ENCODE measurements around the gene STPG2. TPM values are rescaled to one million over a fixed set of nuclear protein-coding genes. Genes with fewer than 3 reads are reported as not detected.

Gene STPG2
- total and polyA plus RNA-seq, 12 donors, result 0.04 to 0.58 (median 0.36) TPM

- intact Hi-C loops (cut with DNase I), result no loop called here
- Histone ChIP-seq H3K27ac (no peak overlapping the region), H3K36me3 (no peaks in the 10 kb centered on the region), H3K27me3 (no peaks in the 10 kb centered on the region), H3K9me3 (peaks cover 0 to 39% (median 0%) of the 10 kb centered on the region in 11 donors), H3K4me1 (no peaks in the 10 kb centered on the region), H3K4me3 (no peak overlapping the region)
- TF ChIP-seq, protein P1, sequence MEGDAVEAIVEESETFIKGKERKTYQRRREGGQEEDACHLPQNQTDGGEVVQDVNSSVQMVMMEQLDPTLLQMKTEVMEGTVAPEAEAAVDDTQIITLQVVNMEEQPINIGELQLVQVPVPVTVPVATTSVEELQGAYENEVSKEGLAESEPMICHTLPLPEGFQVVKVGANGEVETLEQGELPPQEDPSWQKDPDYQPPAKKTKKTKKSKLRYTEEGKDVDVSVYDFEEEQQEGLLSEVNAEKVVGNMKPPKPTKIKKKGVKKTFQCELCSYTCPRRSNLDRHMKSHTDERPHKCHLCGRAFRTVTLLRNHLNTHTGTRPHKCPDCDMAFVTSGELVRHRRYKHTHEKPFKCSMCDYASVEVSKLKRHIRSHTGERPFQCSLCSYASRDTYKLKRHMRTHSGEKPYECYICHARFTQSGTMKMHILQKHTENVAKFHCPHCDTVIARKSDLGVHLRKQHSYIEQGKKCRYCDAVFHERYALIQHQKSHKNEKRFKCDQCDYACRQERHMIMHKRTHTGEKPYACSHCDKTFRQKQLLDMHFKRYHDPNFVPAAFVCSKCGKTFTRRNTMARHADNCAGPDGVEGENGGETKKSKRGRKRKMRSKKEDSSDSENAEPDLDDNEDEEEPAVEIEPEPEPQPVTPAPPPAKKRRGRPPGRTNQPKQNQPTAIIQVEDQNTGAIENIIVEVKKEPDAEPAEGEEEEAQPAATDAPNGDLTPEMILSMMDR (IDR thresholded peaks at IDR 0.05), result no peak
- DNase-seq, result no peak
- WGBS, 2 donors, result 50 to 67% methylated on average over 2 of the region's 2 CpGs
- ATAC-seq, result no peak
Measured at GRCh38 chr4:98027827-98028226, 115.4 kb downstream of the STPG2 start.

GRCh38 chr4:98026362-98026761, 116.9 kb downstream of the STPG2 start:
- WGBS, 2 donors, result 82 to 86% methylated on average over 3 of the region's 3 CpGs
- Histone ChIP-seq H3K36me3 (no peaks in the 10 kb centered on the region), H3K27ac (no peak overlapping the region), H3K9me3 (peaks cover 0 to 30% (median 0%) of the 10 kb centered on the region in 11 donors), H3K4me1 (no peaks in the 10 kb centered on the region), H3K27me3 (no peaks in the 10 kb centered on the region), H3K4me3 (no peak overlapping the region)
- no peak for DNase-seq
- intact Hi-C loops (cut with DNase I), result no loop called here
- no peak for ATAC-seq
- TF ChIP-seq, protein P1 (IDR thresholded peaks at IDR 0.05), result no peak

DNA sequence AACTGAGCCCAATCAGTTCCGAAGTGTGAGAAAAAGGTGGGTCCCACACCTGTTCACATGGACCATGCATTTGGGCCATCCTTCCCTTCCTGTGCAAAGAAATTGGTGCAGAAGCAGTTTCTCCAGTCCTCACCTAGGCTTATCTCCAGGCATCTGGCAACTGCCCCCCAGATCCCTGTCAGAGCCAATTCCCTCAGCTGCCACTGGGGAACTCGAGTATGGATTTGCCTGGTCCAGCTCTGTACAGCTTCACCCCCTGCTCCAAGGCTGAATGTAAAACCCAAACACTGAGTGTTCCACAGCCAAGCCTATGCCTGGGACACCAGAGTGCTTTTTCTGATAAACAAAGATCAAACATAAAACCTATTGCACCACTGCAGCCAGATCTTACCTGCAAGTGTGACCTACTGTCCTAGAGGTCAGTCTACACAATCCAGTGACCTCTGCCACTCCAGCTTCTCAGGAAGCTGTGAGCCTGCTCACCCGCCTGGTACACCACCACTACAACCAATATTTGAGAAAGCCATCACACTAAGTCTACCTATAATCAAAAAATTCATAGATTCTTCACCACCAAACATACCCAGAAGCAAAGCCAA, 136.4 kb downstream of the STPG2 start:
- ATAC-seq, result no peak

DNA sequence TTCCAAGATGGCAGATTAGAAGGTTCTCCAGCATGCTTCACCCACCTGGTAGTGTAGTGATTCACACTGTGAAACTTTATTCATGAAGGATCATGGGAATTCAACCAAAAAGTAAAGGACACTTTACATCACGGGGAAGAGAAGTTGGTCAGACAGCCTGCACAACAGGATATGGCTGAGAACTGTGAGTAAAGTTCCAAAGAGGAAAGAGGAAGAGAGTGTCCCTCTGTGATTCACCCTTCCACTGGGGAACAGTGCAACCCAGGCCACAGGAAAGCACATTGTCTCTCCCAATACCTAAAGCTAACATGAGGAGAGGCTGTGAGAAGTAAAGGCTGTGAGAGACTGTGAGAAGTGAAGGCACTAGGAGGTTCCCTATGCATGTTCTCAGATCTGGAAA, 137.2 kb downstream of the STPG2 start:
- Histone ChIP-seq H3K27me3 (no peaks in the 10 kb centered on the region), H3K27ac (no peak overlapping the region), H3K4me3 (no peak overlapping the region), H3K36me3 (no peaks in the 10 kb centered on the region), H3K4me1 (no peaks in the 10 kb centered on the region), H3K9me3 (peaks cover 0 to 50% (median 10%) of the 10 kb centered on the region in 11 donors)
- TF ChIP-seq, protein P1 (IDR thresholded peaks at IDR 0.05), result no peak
- intact Hi-C loops (cut with DNase I), result no loop called here
- 69 to 74% methylated on average over 1 of the region's 1 CpG for WGBS, 2 donors
- ATAC-seq (no peak), DNase-seq (no peak)

More for the DNA sequence above, 136.4 kb downstream of the STPG2 start:
- Histone ChIP-seq H3K27ac (no peak overlapping the region), H3K9me3 (peaks cover 0 to 59% (median 13%) of the 10 kb centered on the region in 11 donors), H3K36me3 (no peaks in the 10 kb centered on the region), H3K27me3 (no peaks in the 10 kb centered on the region), H3K4me3 (no peak overlapping the region), H3K4me1 (no peaks in the 10 kb centered on the region)
- intact Hi-C loops (cut with DNase I), result no loop called here
- no peak for DNase-seq
- TF ChIP-seq, protein P1 (IDR thresholded peaks at IDR 0.05), result no peak
- 63 to 66% methylated on average over 3 of the region's 3 CpGs for WGBS, 2 donors

All from heart right ventricle (tissue), 16 donors.